Ovary (tissue), 9 donors: ENCODE data around the gene HEATR3. TPM values are rescaled to one million over a fixed set of nuclear protein-coding genes. Genes with fewer than 3 reads are reported as not detected.

Experiments used
- DNase-seq, 5 donors: peaks; one replicate each; pipeline ENCODE4 v3.0.0-alpha.2; 2019 to 2020
- H3K27ac ChIP-seq, 2 donors: fragments of 200-600 bp; one replicate each; pipeline versions ENCODE4 v1.5.1 to v1.8.0; 2019 to 2022
- H3K27me3 ChIP-seq: fragments of 200-600 bp; one replicate; pipeline ENCODE4 v1.8.0; 2022
- H3K36me3 ChIP-seq: fragments of 200-600 bp; sonication (generic); one replicate; pipeline ENCODE4 v1.5.1; 2019
- H3K4me1 ChIP-seq: one replicate; pipeline ENCODE4 v1.8.1; 2013; ENCODE audit warnings: mild to moderate bottlenecking, moderate library complexity; ENCODE audit not compliant: insufficient read depth
- H3K4me3 ChIP-seq: fragments of 200-600 bp; sonication (generic); one replicate; pipeline ENCODE4 v1.5.1; 2017
- H3K9me3 ChIP-seq, 2 donors: fragments of 200-600 bp in 1 of 2; sonication (generic) in 1 of 2; one replicate each; pipeline versions ENCODE4 v1.5.1 to v1.8.1; 2013 to 2019; ENCODE audit warnings: mild to moderate bottlenecking in 1 of 2, moderate library complexity in 1 of 2
- CTCF ChIP-seq, 3 donors: fragments of 450-650 bp in 2 of 3; fragments of 200-600 bp in 1 of 3; IDR thresholded peaks; one replicate each; pipeline versions ENCODE4 v1.5.1 to v1.8.0; 2016 to 2022; ENCODE audit warnings: antibody characterized with exemption in 3 of 3, mild to moderate bottlenecking in 1 of 3
- EP300 ChIP-seq: sonication (generic); formaldehyde crosslinking; IDR thresholded peaks from one replicate; pipeline ENCODE4 v1.6.1; 2017; ENCODE audit warnings: antibody characterized with exemption
- POLR2A ChIP-seq: fragments of 450-650 bp; IDR thresholded peaks from one replicate; pipeline ENCODE4 v1.6.1; 2017; ENCODE audit warnings: antibody characterized with exemption, mild to moderate bottlenecking, moderate library complexity
- WGBS, 3 donors: extraction: QIAGEN DNeasy Blood & Tissue Kit in 1 of 3; methylation state at CpG; one replicate each; pipeline versions ENCODE4 v1.1.5 to v1.1.7; 2013 to 2017; 5-methylcytosine and 5-hydroxymethylcytosine counted together
- intact Hi-C, 4 donors: fragments of 100-400 bp; cut with DNase I; formaldehyde crosslinking; loops; one replicate each; pipeline versions ENCODE4 v1.11.0 to v1.15.1; 2022 to 2023
- polyA plus RNA-seq, 2 donors: library from polyadenylated mRNA; stranded (reverse); fragments of 200-250 nt in 1 of 2; fragments of 350-450 nt in 1 of 2; fragmentation: Illumina TruSeq in 1 of 2; extraction: RNeasy Lipid Tissue Mini Kit (QIAGEN cat#74804) in 1 of 2; gene quantifications; one replicate each; pipeline ENCODE4 v1.2.3, GENCODE V29; 2013 to 2014
- total RNA-seq, 7 donors: library from RNA; depleted of rRNA in 2 of 7; stranded (reverse); fragments of >200 nt in 2 of 7; fragmentation: NEBNext Ultra II Directional in 3 of 7; extraction: Animal tissue kit (Norgen Biotek cat#: 25700) in 3 of 7; gene quantifications; one replicate each; pipeline versions ENCODE4 v1.1.0 to v1.2.4, GENCODE V29; 2016 to 2023
- donor health status: DM: no; HTN: no; CAD: no; lungs with moderate emphysema.
- donor health status: DM: no; HTN: no; CAD: no.
- donor health status: Bipolar disorder and iron deficiency.
- donor health status: DM: yes; HTN: yes; CAD: no.
- donor health status: DM: no; HTN: no; CAD: no.
- donor health status: DM: yes; HTN: yes; CAD: no.

HEATR3 gene
- total and polyA plus RNA-seq, 9 donors = 2.4 to 15.2 (median 10.7) TPM

- intact Hi-C loops = loop anchor here in 1 of 4 donors (1.0 kb wide), 1 partner anchor 49 kb away; no protein-coding TSS in a partner anchor
- Histone ChIP-seq H3K27me3 (no peaks in the 10 kb centered on the region), H3K9me3 (no peaks in the 10 kb centered on the region), H3K27ac (no peak overlapping the region), H3K36me3 (no peaks in the 10 kb centered on the region), H3K4me3 (no peak overlapping the region), H3K4me1 (no peaks in the 10 kb centered on the region)
- DNase-seq = no peak
- WGBS, 3 donors = 93 to 94% (median 93%) methylated on average over 5 of the region's 5 CpGs
- TF ChIP-seq POLR2A (no peak), EP300 (no peak), CTCF (IDR thresholded peaks at IDR 0.05) (no peak)
Measured at GRCh38 chr16:50072730-50073129, 7.0 kb downstream of the HEATR3 start.

DNA sequence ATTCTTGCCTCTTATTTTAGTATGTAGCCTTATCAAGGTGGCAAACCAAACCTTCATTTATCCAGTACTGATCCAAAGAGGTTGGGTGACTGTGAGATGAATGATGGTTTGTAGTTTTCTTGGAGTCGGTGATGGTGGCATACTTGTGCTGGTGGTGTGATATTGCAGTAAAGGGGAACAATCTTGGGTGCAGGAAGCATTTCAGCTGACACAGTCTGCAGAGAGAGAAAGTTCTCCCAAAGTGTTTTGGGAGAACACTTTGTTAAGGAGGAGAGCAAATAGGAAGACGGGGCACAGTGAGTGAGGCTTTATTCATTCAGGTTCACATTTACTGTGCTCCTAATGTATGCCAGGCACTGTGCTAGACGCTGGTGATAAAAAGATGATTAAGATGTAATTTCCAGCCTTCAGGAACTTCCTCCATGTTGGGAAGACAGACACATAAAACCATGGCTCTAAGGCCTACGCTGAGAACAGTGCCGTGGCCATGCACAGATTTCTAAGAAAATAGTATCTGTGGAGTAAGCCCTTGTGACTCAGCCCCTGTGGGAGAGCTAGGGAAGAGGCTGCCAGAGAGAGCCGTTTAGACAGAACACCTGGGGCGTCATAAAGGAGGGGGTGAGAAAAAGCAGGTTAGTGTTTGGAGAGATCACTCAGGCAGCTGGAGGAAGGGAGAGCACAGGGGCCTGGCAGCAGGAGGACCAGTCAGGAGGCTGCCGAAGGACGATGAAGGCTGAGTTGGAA, 13.8 kb downstream of the HEATR3 start:
- no peaks in the 10 kb centered on the region for H3K36me3 ChIP-seq
- no peaks in the 10 kb centered on the region for H3K9me3 ChIP-seq
- no peak overlapping the region for H3K27ac ChIP-seq
- DNase-seq = no peak
- no peaks in the 10 kb centered on the region for H3K27me3 ChIP-seq
- intact Hi-C loops = no loop called here
- H3K4me1 ChIP-seq = no peaks in the 10 kb centered on the region
- WGBS, 3 donors = 80 to 87% (median 84%) methylated on average over 9 of the region's 9 CpGs
- TF ChIP-seq EP300 (no peak), POLR2A (no peak), CTCF (IDR thresholded peaks at IDR 0.05) (no peak)
- no peak overlapping the region for H3K4me3 ChIP-seq

DNA sequence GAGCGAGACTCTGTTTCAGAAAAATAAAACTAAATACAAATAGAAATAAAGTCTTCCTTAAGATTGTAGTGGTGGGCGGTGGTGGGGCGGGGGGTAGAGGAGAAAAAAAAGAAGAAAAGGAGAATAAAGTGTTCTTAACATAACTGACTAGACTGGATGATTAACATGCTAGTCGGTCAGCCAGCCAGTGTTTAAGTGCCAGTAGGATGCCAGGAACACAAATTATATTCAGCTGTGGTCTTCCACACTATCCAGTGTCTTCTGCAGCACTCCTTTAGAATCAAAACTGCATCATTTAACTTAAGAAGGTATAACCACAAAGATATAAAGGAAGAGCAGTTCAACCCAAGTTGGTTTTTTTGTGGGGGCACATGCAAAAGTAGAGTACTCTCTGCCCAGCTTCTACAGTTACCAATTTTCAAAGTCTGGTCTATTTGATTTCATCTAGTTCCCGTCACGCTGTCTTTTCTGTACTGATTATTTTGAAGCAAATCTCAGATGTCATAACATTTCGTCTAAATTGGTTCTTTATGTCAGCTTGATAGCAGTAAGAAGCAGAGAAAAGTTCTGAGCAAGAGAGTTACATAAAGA, 15.8 kb downstream of the HEATR3 start:
- Histone ChIP-seq H3K4me3 (no peak overlapping the region), H3K36me3 (no peaks in the 10 kb centered on the region), H3K27me3 (no peaks in the 10 kb centered on the region), H3K9me3 (no peaks in the 10 kb centered on the region), H3K4me1 (no peaks in the 10 kb centered on the region), H3K27ac (no peak overlapping the region)
- DNase-seq = no peak
- 91 to 95% (median 93%) methylated on average over 7 of the region's 7 CpGs for WGBS, 3 donors
- intact Hi-C loops = no loop called here
- TF ChIP-seq EP300 = no peak
- TF ChIP-seq POLR2A = no peak
- TF ChIP-seq CTCF (IDR thresholded peaks at IDR 0.05) = no peak

DNA sequence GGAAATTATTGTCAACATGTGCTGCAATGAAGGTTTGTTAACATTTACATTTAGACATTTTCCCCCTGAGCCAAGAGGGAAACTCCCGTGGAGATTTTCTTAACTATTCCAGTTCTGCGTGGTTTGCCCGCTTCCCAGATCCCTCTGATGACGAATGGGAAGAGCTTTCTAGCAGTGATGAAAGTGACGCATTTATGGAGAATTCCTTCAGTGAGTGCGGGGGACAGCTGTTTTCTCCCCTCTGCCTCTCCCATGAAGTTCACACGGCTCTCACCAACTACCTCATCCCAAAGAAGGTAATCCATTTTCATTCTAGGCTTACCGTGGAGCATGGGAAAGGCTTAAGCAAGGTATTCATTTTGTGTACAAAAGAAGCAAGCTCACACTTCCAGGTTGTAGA, 18.2 kb downstream of the HEATR3 start:
- Histone ChIP-seq H3K4me3 (no peak overlapping the region), H3K36me3 (no peaks in the 10 kb centered on the region), H3K9me3 (no peaks in the 10 kb centered on the region), H3K4me1 (no peaks in the 10 kb centered on the region), H3K27ac (no peak overlapping the region), H3K27me3 (no peaks in the 10 kb centered on the region)
- intact Hi-C loops = no loop called here
- 79 to 82% (median 79%) methylated on average over 8 of the region's 8 CpGs for WGBS, 3 donors
- TF ChIP-seq POLR2A (no peak), CTCF (IDR thresholded peaks at IDR 0.05) (no peak), EP300 (no peak)
- DNase-seq = no peak
